SKM-1 (cell line): Measurements from ENCODE around the gene MMP7.

Experiments used
- DNase-seq: peaks from one replicate; lab custom pipeline; 2025; ENCODE audit not compliant: unreplicated experiment; lab: John Stamatoyannopoulos, UW

MMP7 gene, protein sequence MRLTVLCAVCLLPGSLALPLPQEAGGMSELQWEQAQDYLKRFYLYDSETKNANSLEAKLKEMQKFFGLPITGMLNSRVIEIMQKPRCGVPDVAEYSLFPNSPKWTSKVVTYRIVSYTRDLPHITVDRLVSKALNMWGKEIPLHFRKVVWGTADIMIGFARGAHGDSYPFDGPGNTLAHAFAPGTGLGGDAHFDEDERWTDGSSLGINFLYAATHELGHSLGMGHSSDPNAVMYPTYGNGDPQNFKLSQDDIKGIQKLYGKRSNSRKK

GRCh38 chr11:102530558-102530957, at the start of gene MMP7:
TSS of gene MMP7 (minus strand) at chr11:102530747. CDS start at chr11:102530700, 47 bp downstream.
- DNase-seq = no peak

GRCh38 chr11:102577723-102578122, 47.2 kb upstream of the MMP7 start:
- DNase-seq = no peak

DNA sequence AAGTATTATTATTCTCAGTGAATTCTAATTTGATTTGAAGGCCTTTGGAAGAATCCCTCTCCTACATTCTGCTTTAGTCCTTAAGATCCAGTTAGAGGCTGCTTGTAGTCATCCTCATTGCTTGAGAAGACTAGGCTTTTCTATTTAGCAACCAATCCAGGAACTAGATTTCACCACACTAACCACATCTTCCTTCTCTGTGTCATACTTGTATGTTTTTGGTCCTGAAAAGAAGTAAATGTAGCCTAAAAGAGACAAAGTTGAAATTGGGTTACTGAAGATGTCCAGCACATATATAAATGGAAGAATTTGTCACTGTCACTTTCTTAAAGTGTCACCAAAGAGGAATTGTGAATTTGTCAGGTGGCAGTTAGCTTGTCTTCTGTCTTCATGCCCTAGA, 46.6 kb upstream of the MMP7 start:
- DNase-seq = peak; percentile 76

DNA sequence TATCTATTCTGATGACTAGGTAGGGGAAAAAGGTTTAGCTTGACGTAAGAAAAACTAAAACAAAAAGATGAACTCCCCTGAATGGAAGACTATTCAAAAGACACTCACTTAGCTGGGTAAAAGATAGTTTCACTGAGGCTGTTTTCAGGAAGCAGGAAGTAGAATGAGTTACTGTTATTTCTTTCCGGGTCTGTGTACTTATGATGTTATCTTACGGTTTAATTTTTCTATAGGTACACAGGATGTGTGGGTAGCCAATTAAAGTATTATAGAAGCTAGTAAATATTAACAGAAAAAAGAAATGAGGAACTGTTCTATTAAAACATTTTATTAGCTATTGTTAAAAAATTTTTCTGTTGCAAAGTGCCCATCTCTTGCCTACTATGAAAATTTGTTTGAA, 45.8 kb upstream of the MMP7 start:
- no peak for DNase-seq

DNA sequence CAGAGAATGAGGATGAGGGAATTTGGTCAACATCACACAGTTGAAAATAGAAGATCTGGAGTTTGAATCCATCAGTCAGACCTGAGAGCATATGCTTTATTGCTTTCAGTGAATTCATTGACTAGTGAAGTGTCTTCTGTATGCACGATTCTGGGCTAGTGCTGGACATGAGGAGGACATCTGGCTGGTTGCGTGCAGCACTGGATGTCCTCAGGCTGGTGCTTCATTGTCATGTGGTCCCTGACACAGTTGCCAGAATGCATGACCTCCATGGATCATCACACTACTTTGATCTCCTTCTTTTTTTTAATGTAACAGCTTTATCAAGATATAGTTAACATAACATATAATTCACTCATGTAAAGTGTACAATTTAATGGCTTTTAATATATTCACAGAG, 44.5 kb upstream of the MMP7 start:
- no peak for DNase-seq

GRCh38 chr11:102573851-102574250, 43.3 kb upstream of the MMP7 start:
- DNase-seq = no peak

- DNase-seq = no peak
Observed at GRCh38 chr11:102572554-102573220, 42.1 kb upstream of the MMP7 start.

DNA sequence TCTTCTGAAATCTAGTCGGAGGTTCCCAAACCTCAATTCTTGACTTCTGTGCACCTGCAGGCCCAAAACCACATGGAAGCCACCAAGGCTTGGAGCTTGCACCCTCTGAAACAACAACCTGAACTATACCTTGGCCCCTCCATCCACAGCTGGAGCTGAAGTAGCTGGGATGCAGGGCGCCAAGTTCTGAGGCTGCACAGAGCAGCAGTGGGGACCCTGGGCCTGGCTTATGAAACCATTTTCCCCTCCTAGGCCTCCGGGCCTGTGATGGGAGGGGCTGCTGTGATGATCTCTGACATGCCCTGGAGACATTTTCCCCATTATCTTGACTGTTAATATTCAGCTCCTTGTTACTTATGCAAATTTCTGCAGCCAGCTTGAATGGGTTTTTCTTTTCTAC, 38.3 kb upstream of the MMP7 start:
- DNase-seq = no peak

DNA sequence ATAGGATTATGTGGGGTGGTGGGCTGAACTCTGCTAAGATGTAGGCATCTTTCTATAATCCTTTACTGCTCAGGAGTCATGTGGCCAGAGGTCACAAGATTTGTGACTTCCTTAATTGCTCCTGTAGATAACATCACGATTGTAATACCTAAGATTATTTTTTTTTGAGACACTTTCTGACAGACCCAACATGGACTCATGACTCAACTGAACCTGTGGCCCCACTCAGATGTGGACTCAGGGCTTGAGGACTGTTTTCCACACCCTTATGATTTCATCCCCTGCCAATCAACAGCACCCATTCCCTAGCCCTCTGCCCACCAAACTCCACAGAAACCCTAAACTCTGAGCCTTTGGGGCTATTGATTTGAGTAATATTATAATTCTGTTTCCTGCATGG, 35.6 kb upstream of the MMP7 start:
- DNase-seq = no peak

DNA sequence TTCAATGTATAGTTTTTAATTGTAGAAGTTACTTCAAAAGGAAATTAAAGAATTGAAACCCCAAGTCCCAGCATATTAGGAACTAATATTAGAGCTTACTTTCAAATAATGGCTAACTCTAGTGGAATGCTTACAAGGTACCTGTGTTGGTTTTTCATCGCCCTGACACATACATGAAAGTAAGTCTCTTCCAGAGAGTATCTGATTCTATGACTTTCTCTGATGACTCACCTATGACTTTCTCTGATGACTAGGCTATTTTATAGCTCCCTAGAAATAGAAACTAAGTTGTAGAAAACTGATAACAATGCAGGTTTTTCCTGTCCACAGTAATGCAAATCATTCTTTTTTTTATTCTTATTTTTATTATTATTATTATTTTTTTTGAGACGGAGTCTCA, 33.6 kb upstream of the MMP7 start:
- no peak for DNase-seq

DNA sequence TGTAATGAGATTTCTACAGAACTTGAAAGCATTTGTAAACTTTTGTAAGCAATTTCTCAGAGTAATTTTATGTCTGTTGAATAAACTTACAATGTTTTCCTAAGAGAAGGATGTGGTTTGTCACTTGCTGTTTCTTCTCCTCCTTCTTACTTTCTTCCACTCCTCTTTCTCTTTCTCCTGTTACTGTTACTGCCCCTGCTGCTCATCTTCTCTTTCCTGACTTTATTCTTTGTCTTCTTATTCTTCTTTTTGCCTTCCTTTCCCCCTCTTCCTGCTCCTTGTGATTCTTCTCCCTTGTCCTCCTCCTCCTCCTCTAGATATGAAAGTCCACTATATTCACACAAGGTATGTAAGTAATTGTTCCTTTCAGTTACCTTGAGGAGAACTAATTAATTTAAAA, 31.1 kb upstream of the MMP7 start:
- DNase-seq = no peak

DNA sequence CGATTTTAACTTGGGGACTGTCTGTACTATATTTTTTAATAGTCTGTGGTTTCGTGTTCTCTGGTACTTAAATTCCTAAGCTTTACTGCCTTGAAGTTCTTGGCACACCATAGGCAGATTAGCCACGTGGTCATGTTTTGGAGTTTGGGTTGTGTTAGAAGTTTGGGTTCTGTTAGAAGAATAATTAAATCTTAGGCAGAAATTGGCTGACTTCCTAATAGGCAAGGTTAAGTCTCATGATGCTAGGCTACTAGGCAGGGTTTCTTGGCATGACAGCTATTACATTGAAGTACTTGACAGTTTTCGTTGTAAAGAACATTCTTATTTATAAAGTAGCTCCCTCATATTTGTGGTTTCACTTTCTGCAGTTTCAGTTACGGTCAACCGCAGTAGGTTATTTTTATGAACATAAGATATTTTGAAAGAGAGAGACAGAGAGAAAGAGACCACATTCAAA, 30.0 kb upstream of the MMP7 start:
- DNase-seq = no peak

- DNase-seq = no peak
Observed at GRCh38 chr11:102559839-102560238, 29.3 kb upstream of the MMP7 start.

DNA sequence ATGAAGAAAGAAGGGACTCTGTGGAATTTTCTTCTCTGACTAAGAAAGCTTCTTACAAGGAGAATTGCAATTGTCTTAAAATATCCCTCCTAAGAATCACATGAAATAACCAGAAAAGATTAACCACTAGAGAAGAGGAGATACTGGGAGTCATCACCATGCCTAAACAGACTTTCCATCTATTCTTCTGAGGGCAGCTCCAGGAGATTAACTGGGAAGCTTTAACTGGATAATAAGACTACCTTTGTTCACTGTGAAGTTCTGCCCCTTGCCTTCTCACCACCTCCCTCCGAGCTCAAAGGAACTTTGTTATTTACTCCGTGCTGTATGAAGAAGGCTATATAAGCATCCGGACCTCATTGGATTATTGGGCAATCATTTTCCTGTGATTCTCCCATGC, 24.5 kb upstream of the MMP7 start:
- DNase-seq = no peak

- no peak for DNase-seq
Observed at GRCh38 chr11:102553835-102554282, 23.3 kb upstream of the MMP7 start.

- DNase-seq = no peak
Observed at GRCh38 chr11:102552447-102553194, 22.1 kb upstream of the MMP7 start.

GRCh38 chr11:102552020-102552419, 21.5 kb upstream of the MMP7 start:
- DNase-seq = no peak

GRCh38 chr11:102551169-102551781, 20.7 kb upstream of the MMP7 start:
- DNase-seq = no peak

DNA sequence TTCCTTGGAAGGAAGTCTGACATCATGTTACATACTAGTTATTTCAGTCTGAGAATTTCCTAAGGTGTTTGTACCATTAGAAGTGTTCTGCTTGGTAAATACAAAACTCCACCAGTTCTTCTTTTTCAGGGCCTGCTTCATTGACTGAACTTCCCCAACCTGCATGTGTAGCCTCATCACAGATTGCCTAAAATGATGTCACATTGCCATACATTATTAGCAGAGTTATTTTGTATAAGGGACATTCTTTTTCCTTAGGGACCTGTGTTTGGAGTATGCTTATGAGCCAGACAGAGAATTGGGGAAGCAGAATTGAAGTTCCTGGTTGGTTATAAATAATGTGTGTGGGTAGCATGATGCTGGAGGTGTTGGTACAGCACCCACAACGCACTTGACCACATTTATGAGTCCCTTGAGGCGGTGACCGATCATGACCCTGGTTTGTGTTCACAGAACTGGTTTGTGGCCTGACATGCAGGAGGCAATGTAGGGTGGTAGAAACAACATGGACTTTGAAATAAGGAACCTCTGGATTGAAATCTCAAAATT, 16.4 kb upstream of the MMP7 start:
- DNase-seq = peak; percentile 56

DNA sequence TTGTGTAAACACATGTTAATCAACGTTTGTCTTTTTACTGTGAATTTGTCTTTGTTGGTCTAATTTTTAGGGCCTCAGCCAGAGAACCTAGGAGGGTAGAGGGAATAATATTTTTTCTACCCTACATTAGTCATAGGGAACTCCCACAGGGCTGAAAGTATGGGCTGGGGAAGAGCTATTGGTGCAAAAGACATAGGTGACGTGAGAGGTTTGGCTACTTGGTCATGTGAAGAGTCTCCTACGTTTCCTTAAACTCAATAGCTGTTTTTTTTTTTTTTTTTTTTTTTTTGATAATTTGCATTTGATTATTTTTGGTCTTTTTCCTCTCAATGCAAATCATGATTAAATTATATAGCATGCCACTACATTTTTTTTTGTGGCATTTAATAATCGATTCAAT, 15.9 kb upstream of the MMP7 start:
- DNase-seq = no peak

GRCh38 chr11:102545701-102546100, 15.2 kb upstream of the MMP7 start:
- no peak for DNase-seq
